ENCODE data around the gene TSHZ2. TPM values are rescaled to one million over a fixed set of nuclear protein-coding genes. Genes with fewer than 3 reads are reported as not detected.

TSHZ2 gene
- total RNA-seq, 1 experiment from 2014 or later, result 2.3 TPM

DNA sequence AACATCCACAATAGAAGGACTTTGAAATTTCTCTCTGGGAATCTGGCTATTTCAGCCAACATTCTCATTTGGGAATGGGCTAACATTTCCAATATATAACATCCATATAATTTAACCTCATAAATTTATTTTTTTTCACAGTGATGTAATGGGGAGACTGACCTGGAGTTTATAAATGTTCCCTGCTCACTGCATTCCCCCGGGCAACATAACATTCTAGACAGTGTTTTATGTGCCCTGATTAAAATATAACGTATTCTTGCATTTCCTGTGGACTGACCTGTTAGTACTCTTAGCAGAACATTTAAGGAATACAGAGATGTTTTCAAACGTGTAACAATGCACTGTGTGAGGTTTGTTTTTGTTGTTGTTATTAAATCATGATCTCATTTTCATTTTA is 20.9 kb downstream of the TSHZ2 start:
- Mint-ChIP-seq H3K27me3 (ENCODE audit: insufficient read depth, unreplicated experiment) (no peaks in the 10 kb centered on the region), H3K9me3 (ENCODE audit: unreplicated experiment) (no peaks in the 10 kb centered on the region), H3K36me3 (ENCODE audit: insufficient read depth, unreplicated experiment) (no peaks in the 10 kb centered on the region), H3K4me1 (ENCODE audit: insufficient read depth, unreplicated experiment) (no peaks in the 10 kb centered on the region), H3K4me3 (ENCODE audit: unreplicated experiment) (no peak overlapping the region), H3K27ac (ENCODE audit: low read depth, unreplicated experiment) (no peak overlapping the region)
- no peak for DNase-seq (ENCODE audit: unreplicated experiment)
- TF ChIP-seq, protein P1, sequence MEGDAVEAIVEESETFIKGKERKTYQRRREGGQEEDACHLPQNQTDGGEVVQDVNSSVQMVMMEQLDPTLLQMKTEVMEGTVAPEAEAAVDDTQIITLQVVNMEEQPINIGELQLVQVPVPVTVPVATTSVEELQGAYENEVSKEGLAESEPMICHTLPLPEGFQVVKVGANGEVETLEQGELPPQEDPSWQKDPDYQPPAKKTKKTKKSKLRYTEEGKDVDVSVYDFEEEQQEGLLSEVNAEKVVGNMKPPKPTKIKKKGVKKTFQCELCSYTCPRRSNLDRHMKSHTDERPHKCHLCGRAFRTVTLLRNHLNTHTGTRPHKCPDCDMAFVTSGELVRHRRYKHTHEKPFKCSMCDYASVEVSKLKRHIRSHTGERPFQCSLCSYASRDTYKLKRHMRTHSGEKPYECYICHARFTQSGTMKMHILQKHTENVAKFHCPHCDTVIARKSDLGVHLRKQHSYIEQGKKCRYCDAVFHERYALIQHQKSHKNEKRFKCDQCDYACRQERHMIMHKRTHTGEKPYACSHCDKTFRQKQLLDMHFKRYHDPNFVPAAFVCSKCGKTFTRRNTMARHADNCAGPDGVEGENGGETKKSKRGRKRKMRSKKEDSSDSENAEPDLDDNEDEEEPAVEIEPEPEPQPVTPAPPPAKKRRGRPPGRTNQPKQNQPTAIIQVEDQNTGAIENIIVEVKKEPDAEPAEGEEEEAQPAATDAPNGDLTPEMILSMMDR (IDR thresholded peaks at IDR 0.05; ENCODE audit: unreplicated experiment), result no peak
- no TSS peak for BruUV-seq (replicated peaks)
- POLR2A ChIA-PET, result no interaction called here
- intact Hi-C loops (cut with micrococcal nuclease), result no loop called here
- CTCF ChIA-PET, result no interaction called here

DNA sequence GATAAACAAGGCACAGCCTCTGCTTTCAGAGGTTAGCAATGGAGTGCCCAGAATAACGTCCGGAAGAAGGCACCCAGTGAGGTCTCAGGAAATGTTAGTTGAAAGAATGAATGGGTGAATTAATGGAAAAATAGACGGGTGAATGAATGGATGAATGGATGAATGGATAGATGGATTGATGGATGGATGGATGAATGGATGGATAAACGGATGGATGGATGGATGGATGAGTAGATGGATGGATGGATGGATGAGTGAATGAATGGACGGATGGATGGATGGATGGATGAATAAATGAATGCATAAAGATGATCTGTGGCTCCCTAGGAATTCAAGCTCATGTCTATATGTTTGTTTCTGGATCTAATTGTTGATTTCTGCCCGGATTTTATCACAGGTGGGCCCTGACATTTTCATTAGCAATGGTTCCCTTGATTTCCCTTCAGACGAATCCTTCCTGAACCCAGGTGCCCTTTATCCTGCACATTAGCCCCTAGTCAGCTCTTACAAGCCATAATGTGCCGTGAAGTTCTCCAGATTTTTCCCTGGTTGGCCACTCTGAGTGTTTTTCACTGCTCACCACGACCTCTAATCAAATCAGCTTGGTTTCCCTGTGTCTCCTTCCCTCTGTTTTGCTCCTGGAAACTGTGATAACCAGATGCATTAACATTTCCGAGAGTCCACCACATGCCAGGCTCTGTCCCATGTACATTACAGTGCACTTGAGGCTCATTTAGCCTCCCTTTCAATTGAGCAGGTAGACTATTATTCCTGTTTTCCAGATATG is 22.2 kb downstream of the TSHZ2 start:
- H3K36me3 Mint-ChIP-seq (ENCODE audit: insufficient read depth, unreplicated experiment), result no peaks in the 10 kb centered on the region
- H3K27ac Mint-ChIP-seq (ENCODE audit: low read depth, unreplicated experiment), result no peak overlapping the region
- no peak for DNase-seq (ENCODE audit: unreplicated experiment)
- ChIA-PET CTCF (interaction anchor here (1.4 kb wide), 1 partner anchor 246 kb away, joined by 4 read pairs; no protein-coding TSS in a partner anchor), POLR2A (no interaction called here)
- no TSS peak for BruUV-seq (replicated peaks)
- no peak overlapping the region for H3K4me3 Mint-ChIP-seq (ENCODE audit: unreplicated experiment)
- intact Hi-C loops (cut with micrococcal nuclease), result no loop called here
- no peaks in the 10 kb centered on the region for H3K9me3 Mint-ChIP-seq (ENCODE audit: unreplicated experiment)
- TF ChIP-seq, protein P1 (IDR thresholded peaks at IDR 0.05; ENCODE audit: unreplicated experiment), result no peak
- no peaks in the 10 kb centered on the region for H3K27me3 Mint-ChIP-seq (ENCODE audit: insufficient read depth, unreplicated experiment)
- H3K4me1 Mint-ChIP-seq (ENCODE audit: insufficient read depth, unreplicated experiment), result no peaks in the 10 kb centered on the region

DNA sequence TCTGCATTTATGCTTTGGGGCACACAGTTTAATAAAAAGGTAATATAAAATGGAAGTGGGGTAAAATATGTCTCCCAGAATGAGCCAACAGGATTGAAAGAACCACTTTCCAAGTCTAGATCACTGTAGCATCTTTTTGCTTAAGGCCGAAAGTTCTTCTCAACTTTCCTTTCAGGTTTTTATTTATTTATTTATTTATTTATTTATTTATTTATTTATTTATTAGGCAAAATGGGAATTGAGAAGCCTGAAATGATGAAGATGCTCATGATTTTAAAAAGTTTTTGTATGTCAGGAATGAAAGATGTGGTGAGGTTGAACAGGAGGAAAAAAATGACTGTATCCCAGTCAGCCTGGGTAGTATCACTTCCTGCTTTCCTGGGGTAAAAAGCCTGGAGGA is 24.0 kb downstream of the TSHZ2 start:
- ChIA-PET CTCF (interaction anchor here (0.6 kb wide), 1 partner anchor 84 kb away, joined by 3 read pairs; no protein-coding TSS in a partner anchor), POLR2A (no interaction called here)
- H3K4me3 Mint-ChIP-seq (ENCODE audit: unreplicated experiment), result no peak overlapping the region
- H3K27me3 Mint-ChIP-seq (ENCODE audit: insufficient read depth, unreplicated experiment), result no peaks in the 10 kb centered on the region
- BruUV-seq (replicated peaks), result no TSS peak
- H3K4me1 Mint-ChIP-seq (ENCODE audit: insufficient read depth, unreplicated experiment), result no peaks in the 10 kb centered on the region
- no peak for DNase-seq (ENCODE audit: unreplicated experiment)
- intact Hi-C loops (cut with micrococcal nuclease), result no loop called here
- H3K9me3 Mint-ChIP-seq (ENCODE audit: unreplicated experiment), result no peaks in the 10 kb centered on the region
- H3K27ac Mint-ChIP-seq (ENCODE audit: low read depth, unreplicated experiment), result no peak overlapping the region
- no peaks in the 10 kb centered on the region for H3K36me3 Mint-ChIP-seq (ENCODE audit: insufficient read depth, unreplicated experiment)
- TF ChIP-seq, protein P1 (IDR thresholded peaks at IDR 0.05; ENCODE audit: unreplicated experiment), result no peak

DNA sequence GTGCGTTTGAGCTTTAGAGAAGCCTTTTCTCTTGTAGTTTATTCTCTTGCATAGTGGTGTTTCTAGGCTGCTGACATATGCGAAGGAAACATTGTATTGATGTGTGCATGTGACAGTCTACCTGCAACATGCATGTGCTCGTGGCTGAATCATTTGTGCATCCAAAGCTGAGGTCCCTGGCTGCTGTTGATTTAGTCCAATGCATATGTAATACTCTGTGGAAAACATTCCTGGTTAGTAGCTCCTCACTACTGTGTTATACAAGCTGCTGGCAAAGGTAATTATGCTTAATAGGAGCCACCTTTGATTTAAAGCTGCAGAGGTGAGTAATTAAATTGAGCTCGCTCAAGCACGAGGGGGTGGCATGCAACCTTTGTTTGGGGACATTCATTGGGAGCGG is 24.5 kb downstream of the TSHZ2 start:
- DNase-seq (ENCODE audit: unreplicated experiment), result no peak
- POLR2A ChIA-PET, result no interaction called here
- TF ChIP-seq, protein P1 (IDR thresholded peaks at IDR 0.05; ENCODE audit: unreplicated experiment), result no peak
- intact Hi-C loops (cut with micrococcal nuclease), result no loop called here
- Mint-ChIP-seq H3K4me3 (ENCODE audit: unreplicated experiment) (no peak overlapping the region), H3K36me3 (ENCODE audit: insufficient read depth, unreplicated experiment) (no peaks in the 10 kb centered on the region), H3K27ac (ENCODE audit: low read depth, unreplicated experiment) (no peak overlapping the region), H3K4me1 (ENCODE audit: insufficient read depth, unreplicated experiment) (no peaks in the 10 kb centered on the region), H3K9me3 (ENCODE audit: unreplicated experiment) (no peaks in the 10 kb centered on the region), H3K27me3 (ENCODE audit: insufficient read depth, unreplicated experiment) (no peaks in the 10 kb centered on the region)
- no TSS peak for BruUV-seq (replicated peaks)
- CTCF ChIA-PET, result no interaction called here
